H9 (cell line): ENCODE data around the gene SPATA20. TPM values are rescaled to one million over a fixed set of nuclear protein-coding genes. Genes with fewer than 3 reads are reported as not detected.

Experiments
- DNase-seq: peaks from one replicate; pipeline ENCODE4 v3.0.0-alpha.2; 2017
- H2AFZ ChIP-seq: one replicate; pipeline ENCODE4 v1.6.1; 2013; ENCODE audit warnings: mild to moderate bottlenecking, low read length, control low read depth, moderate library complexity
- H2AK5ac ChIP-seq: 2 replicates; pipeline ENCODE4 v1.6.1; 2013; ENCODE audit warnings: low read length, control low read depth, mixed read lengths; ENCODE audit not compliant: insufficient read length
- H2BK120ac ChIP-seq: one replicate; pipeline ENCODE4 v1.6.1; 2013; ENCODE audit warnings: low read depth, mild to moderate bottlenecking, low read length, control low read depth, inconsistent platforms; ENCODE audit not compliant: poor library complexity, severe bottlenecking
- H2BK12ac ChIP-seq: 2 replicates; pipeline ENCODE4 v1.6.1; 2013; ENCODE audit warnings: low read length, control low read depth, mixed read lengths, low read depth; ENCODE audit not compliant: insufficient read length
- H2BK15ac ChIP-seq: 2 replicates; pipeline ENCODE4 v1.6.1; 2013; ENCODE audit warnings: low read depth, low read length, control low read depth
- H2BK20ac ChIP-seq: one replicate; pipeline ENCODE4 v1.6.1; 2013; ENCODE audit warnings: low read depth, mild to moderate bottlenecking, low read length, control low read depth, inconsistent platforms; ENCODE audit not compliant: poor library complexity, severe bottlenecking
- H2BK5ac ChIP-seq: 2 replicates; pipeline ENCODE4 v1.6.1; 2013; ENCODE audit warnings: low read length, control low read depth, mixed read lengths; ENCODE audit not compliant: insufficient read length
- H3K14ac ChIP-seq: 2 replicates; pipeline ENCODE4 v1.6.1; 2013; ENCODE audit warnings: low read length, control low read depth; ENCODE audit not compliant: insufficient read depth
- H3K18ac ChIP-seq: 2 replicates; pipeline ENCODE4 v1.6.1; 2013; ENCODE audit warnings: low read depth, mild to moderate bottlenecking, mixed read lengths, low read length, control low read depth; ENCODE audit not compliant: insufficient read length
- H3K23ac ChIP-seq: 2 replicates; pipeline ENCODE4 v1.6.1; 2013; ENCODE audit warnings: low read length, control low read depth, mixed read lengths, low read depth; ENCODE audit not compliant: insufficient read length
- H3K23me2 ChIP-seq: 2 replicates; pipeline ENCODE4 v1.6.1; 2013; ENCODE audit warnings: low read depth, mild to moderate bottlenecking, mixed read lengths, low read length, control low read depth; ENCODE audit not compliant: insufficient read length, poor library complexity, severe bottlenecking
- H3K27ac ChIP-seq: 2 replicates; pipeline ENCODE4 v1.5.1; 2013; ENCODE audit warnings: low read length, control low read depth, mixed read lengths, low read depth; ENCODE audit not compliant: insufficient read length
- H3K27me3 ChIP-seq: 2 replicates; pipeline ENCODE4 v1.6.1; 2013; ENCODE audit warnings: low read length, control low read depth, inconsistent platforms; ENCODE audit not compliant: insufficient read depth
- H3K4ac ChIP-seq: 2 replicates; pipeline ENCODE4 v1.6.1; 2013; ENCODE audit warnings: low read depth, mild to moderate bottlenecking, control low read depth, inconsistent platforms, low read length, moderate library complexity
- H3K4me1 ChIP-seq: 2 replicates; pipeline ENCODE4 v1.6.1; 2013; ENCODE audit warnings: low read length, control low read depth, inconsistent platforms; ENCODE audit not compliant: insufficient read depth
- H3K4me2 ChIP-seq: 2 replicates; pipeline ENCODE4 v1.6.1; 2013; ENCODE audit warnings: low read length, control low read depth, mixed read lengths; ENCODE audit not compliant: insufficient read length, insufficient read depth
- H3K56ac ChIP-seq: 2 replicates; pipeline ENCODE4 v1.6.1; 2013; ENCODE audit warnings: low read depth, mild to moderate bottlenecking, mixed read lengths, low read length, control low read depth; ENCODE audit not compliant: insufficient read length
- H3K79me1 ChIP-seq: 2 replicates; pipeline ENCODE4 v1.6.1; 2013; ENCODE audit warnings: low read depth, mild to moderate bottlenecking, moderate library complexity, low read length, control low read depth, inconsistent platforms; ENCODE audit not compliant: insufficient read depth, poor library complexity, severe bottlenecking
- H3K79me2 ChIP-seq: 2 replicates; pipeline ENCODE4 v1.6.1; 2013; ENCODE audit warnings: low read length, control low read depth, inconsistent platforms; ENCODE audit not compliant: insufficient read depth
- H3K9ac ChIP-seq: 2 replicates; pipeline ENCODE4 v1.6.1; 2013; ENCODE audit warnings: low read length, control low read depth, mixed read lengths; ENCODE audit not compliant: insufficient read length; ENCODE audit errors: extremely low read depth
- H3K9me3 ChIP-seq: one replicate; pipeline ENCODE4 v1.6.1; 2013; ENCODE audit warnings: low read depth, low read length, inconsistent platforms; ENCODE audit not compliant: control insufficient read depth
- H3T11ph ChIP-seq: one replicate; pipeline ENCODE4 v1.6.1; 2013; ENCODE audit warnings: mild to moderate bottlenecking, low read length, control low read depth, inconsistent platforms
- H4K20me1 ChIP-seq: one replicate; pipeline ENCODE4 v1.6.1; 2013; ENCODE audit not compliant: control insufficient read depth, insufficient read length, insufficient read depth
- H4K5ac ChIP-seq: 2 replicates; pipeline ENCODE4 v1.6.1; 2013; ENCODE audit warnings: low read depth, mild to moderate bottlenecking, mixed read lengths, low read length, control low read depth; ENCODE audit not compliant: insufficient read length
- H4K8ac ChIP-seq: replicated peaks from 2 replicates; pipeline ENCODE4 v1.6.1; 2013; ENCODE audit warnings: low read length, control low read depth, mixed read lengths, low read depth; ENCODE audit not compliant: insufficient read length
- H4K91ac ChIP-seq: 2 replicates; pipeline ENCODE4 v1.6.1; 2013; ENCODE audit warnings: low read depth, mild to moderate bottlenecking, moderate library complexity, mixed read lengths, low read length, control low read depth; ENCODE audit not compliant: insufficient read length
- H3K27ac Mint-ChIP-seq, 3 experiments: 2 replicates in 2 of 3; 3 replicates in 1 of 3; pipeline ENCODE4 v1.8.0; 2020 to 2021; ENCODE audit warnings: mixed read lengths in 3 of 3, mild to moderate bottlenecking in 1 of 3, moderate library complexity in 1 of 3
- H3K27me3 Mint-ChIP-seq: 2 replicates; pipeline ENCODE4 v1.8.0; 2021; ENCODE audit warnings: low read depth, mild to moderate bottlenecking, moderate library complexity, mixed read lengths
- H3K36me3 Mint-ChIP-seq, 3 experiments: 2 replicates in 2 of 3; 3 replicates in 1 of 3; pipeline ENCODE4 v1.8.0; 2020 to 2021; ENCODE audit warnings: low read depth in 3 of 3, mixed read lengths in 3 of 3; ENCODE audit not compliant: insufficient read depth in 1 of 3
- H3K4me1 Mint-ChIP-seq, 2 experiments: 2 replicates each; pipeline ENCODE4 v1.8.0; 2020; ENCODE audit warnings: mixed read lengths in 2 of 2
- H3K4me3 Mint-ChIP-seq, 2 experiments: 2 replicates in 1 of 2; 3 replicates in 1 of 2; pipeline ENCODE4 v1.8.0; 2020 to 2021; ENCODE audit warnings: mild to moderate bottlenecking in 2 of 2, mixed read lengths in 2 of 2, moderate library complexity in 1 of 2
- H3K9me3 Mint-ChIP-seq, 2 experiments: 2 replicates in 1 of 2; 3 replicates in 1 of 2; pipeline ENCODE4 v1.8.0; 2020; ENCODE audit warnings: mild to moderate bottlenecking in 2 of 2, mixed read lengths in 2 of 2, moderate library complexity in 1 of 2
- CTCF ChIP-seq: fragments of 200-600 bp; sonication (generic); conservative IDR thresholded peaks from 3 replicates; pipeline ENCODE4 v1.8.0; 2021; ENCODE audit warnings: antibody characterized with exemption, mild to moderate bottlenecking
- WGBS: extraction: QIAGEN DNeasy Blood & Tissue Kit; methylation state at CpG from one replicate; pipeline ENCODE4 v1.1.7; 2013; ENCODE audit warnings: missing lambda C conversion rate, low lambda C conversion rate, mixed read lengths; ENCODE audit not compliant: insufficient read length; ENCODE audit errors: extremely low coverage; 5-methylcytosine and 5-hydroxymethylcytosine counted together
- total RNA-seq: library from RNA; stranded (reverse); gene quantifications from 2 replicates; pipeline ENCODE4 v1.2.1, GENCODE V29; 2021

The SPATA20 gene
- total RNA-seq, 1 experiment from 2014 or later: 23.9 TPM

- peaks cover 77% of the 10 kb centered on the region for H3K27me3 Mint-ChIP-seq
- TF ChIP-seq CTCF: no peak
- Histone ChIP-seq H4K5ac (no peak overlapping the region), H2BK5ac (no peak overlapping the region), H2AFZ (no peak overlapping the region), H3K27me3 (peaks cover 38% of the 10 kb centered on the region), H4K20me1 (no peaks in the 10 kb centered on the region), H3K56ac (no peak overlapping the region), H2BK12ac (no peak overlapping the region), H4K8ac (no peak overlapping the region), H3K9ac (no peak overlapping the region), H2BK15ac (no peak overlapping the region), H2BK20ac (no peak overlapping the region), H3K4me1 (no peaks in the 10 kb centered on the region; the same call in 1 of the 2 replicates), H2AK5ac (no peak overlapping the region), H4K91ac (no peak overlapping the region), H3K4me2 (peak overlapping the region; percentile 74), H3K27ac (no peak overlapping the region), H3T11ph (no peak overlapping the region), H3K23me2 (peaks cover 26% of the 10 kb centered on the region), H3K4ac (no peak overlapping the region), H3K18ac (peak overlapping the region; percentile 83), H3K79me2 (no peaks in the 10 kb centered on the region), H2BK120ac (no peak overlapping the region), H3K9me3 (no peaks in the 10 kb centered on the region), H3K79me1 (no peaks in the 10 kb centered on the region), H3K14ac (no peak overlapping the region), H3K23ac (no peak overlapping the region)
- no CpG with 5 or more reads among the region's 27 CpGs for WGBS
- no peaks in the 10 kb centered on the region for H3K9me3 Mint-ChIP-seq
- H3K27ac Mint-ChIP-seq: peak overlapping the region in 2 of 3 experiments; percentile 68 to 97; a peak in 3 of 7 replicates
- no peaks in the 10 kb centered on the region; a peak in 1 of 7 replicates for H3K36me3 Mint-ChIP-seq
- peak; percentile 98 for DNase-seq
- H3K4me1 Mint-ChIP-seq: peaks cover 19 to 38% of the 10 kb centered on the region in 2 experiments
- H3K4me3 Mint-ChIP-seq: peak overlapping the region; percentile 72 to 92
Observed at GRCh38 chr17:50559674-50560184, 12.8 kb downstream of the SPATA20 start.
